Measurements from ENCODE around the gene CTIF. TPM values are rescaled to one million over a fixed set of nuclear protein-coding genes. Genes with fewer than 3 reads are reported as not detected.
A peak's percentile ranks its signal among the peaks of the same experiment; 100 is the strongest.
"Not testable (repeated sequence)": the region's sequence is repeated elsewhere in the genome, so short reads cannot be mapped to it uniquely, and the experiment has no call there.

The CTIF gene
- total and polyA plus RNA-seq, 12 donors, result 20.5 to 159 (median 57.0) TPM

DNA sequence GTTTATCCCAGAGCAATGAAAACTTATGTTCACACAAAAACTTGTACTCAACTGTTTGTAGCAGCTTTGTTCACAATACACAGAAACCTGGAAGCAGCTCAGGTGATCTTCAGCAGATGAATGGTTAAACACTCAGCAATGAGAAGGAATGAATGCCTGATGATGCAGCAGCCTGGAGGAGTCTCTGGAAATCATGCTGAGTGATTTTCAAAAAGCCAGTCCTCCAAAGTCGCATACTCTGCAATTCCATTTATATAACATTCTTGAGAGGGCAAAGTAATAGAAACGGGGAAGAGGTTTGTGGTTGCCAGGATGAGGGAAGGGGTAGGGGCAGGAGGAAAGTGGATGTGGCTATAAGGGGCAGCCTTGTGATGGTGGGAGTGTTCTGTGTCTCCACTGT, 108.1 kb downstream of the CTIF start:
- Histone ChIP-seq H3K27me3 (no peaks in the 10 kb centered on the region), H3K36me3 (replicated peaks in 1 of 2) (no peaks in the 10 kb centered on the region), H3K9me3 (replicated peaks in 1 of 3) (no peaks in the 10 kb centered on the region), H3K27ac (no peak overlapping the region), H3K4me1 (replicated peaks in 1 of 2) (no peaks in the 10 kb centered on the region), H3K4me3 (no peak overlapping the region)
- DNase-seq, result peak in 1 of 7 donors; percentile 24
- TF ChIP-seq, protein P1, sequence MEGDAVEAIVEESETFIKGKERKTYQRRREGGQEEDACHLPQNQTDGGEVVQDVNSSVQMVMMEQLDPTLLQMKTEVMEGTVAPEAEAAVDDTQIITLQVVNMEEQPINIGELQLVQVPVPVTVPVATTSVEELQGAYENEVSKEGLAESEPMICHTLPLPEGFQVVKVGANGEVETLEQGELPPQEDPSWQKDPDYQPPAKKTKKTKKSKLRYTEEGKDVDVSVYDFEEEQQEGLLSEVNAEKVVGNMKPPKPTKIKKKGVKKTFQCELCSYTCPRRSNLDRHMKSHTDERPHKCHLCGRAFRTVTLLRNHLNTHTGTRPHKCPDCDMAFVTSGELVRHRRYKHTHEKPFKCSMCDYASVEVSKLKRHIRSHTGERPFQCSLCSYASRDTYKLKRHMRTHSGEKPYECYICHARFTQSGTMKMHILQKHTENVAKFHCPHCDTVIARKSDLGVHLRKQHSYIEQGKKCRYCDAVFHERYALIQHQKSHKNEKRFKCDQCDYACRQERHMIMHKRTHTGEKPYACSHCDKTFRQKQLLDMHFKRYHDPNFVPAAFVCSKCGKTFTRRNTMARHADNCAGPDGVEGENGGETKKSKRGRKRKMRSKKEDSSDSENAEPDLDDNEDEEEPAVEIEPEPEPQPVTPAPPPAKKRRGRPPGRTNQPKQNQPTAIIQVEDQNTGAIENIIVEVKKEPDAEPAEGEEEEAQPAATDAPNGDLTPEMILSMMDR (IDR thresholded peaks at IDR 0.05), result no peak
- TF ChIP-seq POLR2A (IDR thresholded peaks at IDR 0.05), result no peak
- 80 to 85% (median 82%) methylated on average over 2 of the region's 2 CpGs for WGBS, 4 donors
- intact Hi-C loops (cut with DNase I), result no loop called here

DNA sequence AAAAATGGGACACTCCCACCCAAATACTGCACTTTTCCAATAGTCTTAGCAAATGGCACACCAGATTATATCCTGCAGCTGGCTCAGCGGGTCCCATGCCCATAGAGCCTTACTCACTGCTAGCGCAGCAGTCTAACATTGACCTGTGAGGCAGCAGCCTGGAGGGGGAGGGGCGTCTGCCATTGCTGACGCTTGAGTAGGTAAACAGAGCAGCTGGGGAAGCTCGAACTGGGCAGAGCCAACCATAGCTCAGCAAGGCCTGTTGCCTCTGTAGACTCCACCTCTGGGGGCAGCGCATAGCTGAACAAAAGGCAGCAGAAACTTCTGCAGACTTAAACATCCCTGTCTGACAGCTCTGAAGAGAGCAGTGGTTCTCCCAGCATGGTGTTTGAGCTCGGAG, 110.4 kb downstream of the CTIF start:
- Histone ChIP-seq H3K36me3 (replicated peaks in 1 of 2) (no peaks in the 10 kb centered on the region), H3K9me3 (replicated peaks in 1 of 3) (no peaks in the 10 kb centered on the region), H3K4me1 (replicated peaks in 1 of 2) (no peaks in the 10 kb centered on the region), H3K4me3 (no peak overlapping the region), H3K27me3 (no peaks in the 10 kb centered on the region), H3K27ac (no peak overlapping the region)
- DNase-seq, result peak in 1 of 7 donors; percentile 46
- WGBS, 4 donors, result 75 to 97% (median 89%) methylated on average over 2 to 7 of the region's 7 CpGs
- no peak for TF ChIP-seq POLR2A (IDR thresholded peaks at IDR 0.05)
- intact Hi-C loops (cut with DNase I), result no loop called here

DNA sequence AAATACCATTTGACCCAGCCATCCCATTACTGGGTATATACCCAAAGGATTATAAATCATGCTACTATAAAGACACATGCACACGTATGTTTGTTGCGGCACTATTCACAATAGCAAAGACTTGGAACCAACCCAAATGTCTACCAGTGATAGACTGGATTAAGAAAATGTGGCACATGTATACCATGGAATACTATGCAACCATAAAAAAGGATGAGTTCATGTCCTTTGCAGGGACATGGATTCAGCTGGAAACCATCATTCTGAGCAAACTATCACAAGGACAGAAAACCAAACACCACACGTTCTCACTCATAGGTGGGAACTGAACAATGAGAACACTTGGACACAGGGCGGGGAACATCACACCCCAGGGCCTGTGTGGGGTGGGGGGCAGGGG, 115.8 kb downstream of the CTIF start:
- intact Hi-C loops (cut with DNase I); H3K27me3 ChIP-seq; H3K27ac ChIP-seq: not testable (repeated sequence)

DNA sequence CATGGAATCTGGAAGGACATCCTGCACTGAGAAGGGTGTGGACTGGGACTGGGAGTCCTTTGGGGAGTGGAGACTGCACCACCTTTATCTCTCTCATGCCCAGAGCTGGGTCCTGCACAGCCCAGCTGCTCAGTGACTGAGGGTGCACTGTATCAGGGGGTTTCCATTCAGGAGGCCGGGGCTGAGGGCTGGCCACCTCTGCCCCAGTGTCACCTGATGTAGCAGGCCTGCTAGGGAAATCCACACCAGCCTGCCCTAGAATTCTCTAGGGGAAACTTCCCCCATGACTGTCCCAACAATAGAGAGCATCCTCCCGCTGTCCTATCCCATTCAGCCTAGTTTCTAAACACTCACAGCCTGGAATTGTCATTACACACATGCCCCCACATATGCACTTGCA, 116.7 kb downstream of the CTIF start:
- Histone ChIP-seq H3K27ac (no peak overlapping the region), H3K4me1 (replicated peaks in 1 of 2) (peaks cover 0 to 6% of the 10 kb centered on the region in 2 donors), H3K27me3 (no peaks in the 10 kb centered on the region), H3K9me3 (replicated peaks in 1 of 3) (no peaks in the 10 kb centered on the region), H3K4me3 (no peak overlapping the region), H3K36me3 (replicated peaks in 1 of 2) (no peaks in the 10 kb centered on the region)
- DNase-seq, result peak in 1 of 7 donors; percentile 36
- no peak for TF ChIP-seq POLR2A (IDR thresholded peaks at IDR 0.05)
- TF ChIP-seq, protein P1 (IDR thresholded peaks at IDR 0.05), result no peak
- 75 to 100% (median 89%) methylated on average over 2 of the region's 2 CpGs for WGBS, 4 donors
- intact Hi-C loops (cut with DNase I), result no loop called here

More for the DNA sequence above, 115.8 kb downstream of the CTIF start:
- not testable (repeated sequence) for H3K36me3 ChIP-seq (replicated peaks in 1 of 2); H3K4me3 ChIP-seq; H3K4me1 ChIP-seq (replicated peaks in 1 of 2); H3K9me3 ChIP-seq (replicated peaks in 1 of 3)
- 74 to 94% (median 89%) methylated on average over 4 of the region's 4 CpGs for WGBS, 4 donors
- peak in 1 of 7 donors; percentile 6 for DNase-seq

DNA sequence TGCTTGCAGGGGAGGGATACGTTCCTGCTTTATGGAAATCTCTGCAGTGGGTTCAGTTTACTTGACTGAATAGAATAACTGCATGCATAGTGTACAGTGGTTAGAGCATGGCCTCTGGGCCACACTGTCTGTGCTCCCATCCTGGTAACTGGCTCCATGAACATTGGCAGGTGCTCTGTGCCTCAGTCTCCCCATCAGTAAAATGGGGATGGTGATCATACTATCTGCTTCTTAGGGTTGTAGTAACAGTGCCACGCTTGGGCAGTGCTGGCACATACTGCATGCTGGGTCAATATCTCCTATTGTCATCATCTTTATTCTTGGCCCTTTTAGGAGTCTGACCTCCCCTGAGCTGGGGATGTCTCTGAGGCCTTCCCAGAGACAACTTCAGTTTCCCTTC, 117.3 kb downstream of the CTIF start:
- H3K9me3 ChIP-seq (replicated peaks in 1 of 3), result no peaks in the 10 kb centered on the region
- no peaks in the 10 kb centered on the region for H3K27me3 ChIP-seq
- no peaks in the 10 kb centered on the region for H3K36me3 ChIP-seq (replicated peaks in 1 of 2)
- H3K4me1 ChIP-seq (replicated peaks in 1 of 2), result peaks cover 6 to 12% of the 10 kb centered on the region in 2 donors
- TF ChIP-seq, protein P1 (IDR thresholded peaks at IDR 0.05), result no peak
- no peak for TF ChIP-seq POLR2A (IDR thresholded peaks at IDR 0.05)
- peak in 1 of 7 donors; percentile 28 for DNase-seq
- intact Hi-C loops (cut with DNase I), result no loop called here
- H3K27ac ChIP-seq, result no peak overlapping the region
- WGBS, 4 donors, result 83 to 94% (median 85%) methylated on average over 2 of the region's 2 CpGs
- no peak overlapping the region for H3K4me3 ChIP-seq
